NCI-H2081 treated with DMSO at 0.1 percent for 48 hours (cell line): ENCODE data around the gene RIC1.
"Not testable (repeated sequence)": the region's sequence is repeated elsewhere in the genome, so short reads cannot be mapped to it uniquely, and the experiment has no call there.

Experiments
- DNase-seq: peaks from one replicate; lab custom pipeline; 2025; lab: John Stamatoyannopoulos, UW

The RIC1 gene

GRCh38 chr9:5671711-5672353 is 42.9 kb downstream of the RIC1 start:
- no peak for DNase-seq

- not testable (repeated sequence) for DNase-seq
Measured at GRCh38 chr9:5675046-5675445, 46.1 kb downstream of the RIC1 start.

DNA sequence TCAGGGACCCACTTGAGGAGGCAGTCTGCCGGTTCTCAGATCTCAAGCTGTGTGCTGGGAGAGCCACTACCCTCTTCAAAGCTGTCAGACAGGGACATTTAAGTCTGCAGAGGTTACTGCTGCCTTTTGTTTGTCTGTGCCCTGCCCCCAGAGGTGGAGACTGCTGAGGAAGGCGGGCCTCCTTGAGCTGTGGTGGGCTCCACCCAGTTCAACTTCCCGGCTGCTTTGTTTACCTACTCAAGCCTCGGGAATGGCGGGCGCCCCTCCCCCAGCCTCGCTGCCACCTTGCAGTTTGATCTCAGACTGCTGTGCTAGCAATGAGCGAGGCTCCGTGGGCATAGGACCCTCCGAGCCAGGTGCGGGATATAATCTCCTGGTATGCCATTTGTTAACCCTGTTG is 54.7 kb downstream of the RIC1 start:
- not testable (repeated sequence) for DNase-seq

- DNase-seq = no peak
Measured at GRCh38 chr9:5684101-5684500, 55.2 kb downstream of the RIC1 start.

DNA sequence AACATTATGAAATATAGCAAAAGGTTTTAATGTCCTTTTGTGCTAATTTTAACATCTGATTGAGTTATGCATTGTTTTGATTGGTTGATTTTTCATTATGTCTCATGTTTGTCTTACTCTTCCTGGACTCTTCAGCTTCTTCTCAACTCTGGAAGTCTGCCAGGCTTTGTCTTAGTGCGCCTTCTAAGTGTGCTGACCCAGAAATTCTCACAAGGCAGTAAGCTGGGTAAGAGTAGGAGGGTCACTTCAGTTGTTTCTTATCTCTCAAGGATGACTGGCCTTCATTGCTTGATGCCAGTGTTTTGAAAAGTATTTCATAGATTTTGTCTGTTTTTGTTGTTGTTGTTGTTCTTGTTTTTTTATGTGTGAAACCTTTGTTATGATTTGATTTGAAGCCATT is 59.2 kb downstream of the RIC1 start:
- no peak for DNase-seq

GRCh38 chr9:5690278-5690677 is 61.4 kb downstream of the RIC1 start:
- DNase-seq = no peak

- no peak for DNase-seq
Measured at GRCh38 chr9:5695860-5696259, 67.0 kb downstream of the RIC1 start.

- DNase-seq = no peak
Measured at GRCh38 chr9:5696884-5697283, 68.0 kb downstream of the RIC1 start.

GRCh38 chr9:5698004-5698403 is 69.1 kb downstream of the RIC1 start:
- no peak for DNase-seq

DNA sequence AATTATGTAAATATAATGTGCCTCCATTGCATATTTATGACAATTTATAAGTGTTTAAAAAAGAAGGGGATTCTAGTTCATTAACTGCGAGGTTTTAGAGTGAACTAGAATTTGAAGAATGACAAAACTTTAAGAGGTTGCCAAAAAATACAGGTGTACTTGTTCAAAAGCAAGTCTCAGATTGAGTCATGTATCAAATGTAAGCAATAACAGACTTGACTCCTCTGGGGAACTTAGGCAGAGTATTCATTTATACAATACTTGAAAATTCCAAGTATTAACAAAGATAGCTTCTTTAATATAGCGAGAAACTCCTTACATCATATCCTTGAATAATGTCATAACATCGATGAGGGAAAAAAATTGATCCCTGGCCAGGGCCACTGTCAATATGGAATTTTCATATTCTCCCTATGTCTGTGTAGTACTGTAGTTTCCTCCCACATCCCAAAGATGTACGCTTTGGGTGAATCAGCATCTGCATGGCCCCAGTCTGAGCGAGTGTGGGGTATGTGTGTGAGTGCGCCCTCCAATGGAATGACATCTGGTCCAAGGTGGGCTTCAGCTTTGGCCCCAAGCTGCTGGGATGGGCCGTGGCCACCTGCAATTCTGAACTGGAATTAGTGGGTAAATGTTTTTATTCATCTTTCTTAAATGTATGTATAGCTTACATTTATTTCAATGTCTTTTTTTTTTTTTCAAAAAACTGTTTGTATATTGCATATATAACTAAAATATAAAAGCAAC is 70.1 kb downstream of the RIC1 start:
- DNase-seq = no peak

- DNase-seq = no peak
Measured at GRCh38 chr9:5708414-5708813, 79.5 kb downstream of the RIC1 start.

DNA sequence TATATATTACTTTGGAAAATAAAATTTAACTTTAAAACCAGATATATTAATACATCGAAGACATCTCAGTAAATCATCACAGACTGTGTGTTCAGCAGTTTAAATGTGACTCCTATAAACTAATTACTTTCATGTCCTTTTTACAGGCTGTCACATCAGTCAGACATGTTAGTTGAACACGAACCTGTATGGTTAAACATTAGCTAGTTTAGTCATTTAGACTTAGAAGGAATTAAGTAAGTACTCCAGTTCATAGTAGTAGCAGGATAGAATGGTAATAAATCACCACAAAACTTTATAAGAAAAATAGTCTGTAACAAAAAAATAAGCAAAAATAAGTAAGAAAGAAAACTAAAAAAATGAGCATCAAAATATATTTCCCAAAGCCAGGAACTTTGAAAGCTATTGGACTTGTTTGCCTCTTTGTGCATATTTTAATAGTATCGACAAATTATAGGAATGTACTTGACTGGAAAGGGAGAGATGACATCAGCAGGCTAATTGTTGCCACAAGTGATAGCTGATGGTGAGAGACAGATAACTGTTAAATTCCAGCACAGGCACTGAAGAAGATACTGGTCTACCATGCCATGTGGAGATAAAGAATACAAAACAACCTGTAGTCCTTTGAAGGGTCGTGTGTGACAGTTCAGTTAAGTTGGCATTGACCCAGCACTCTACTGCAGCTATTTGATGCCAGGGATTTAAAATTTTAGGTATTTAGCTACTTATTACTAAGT is 83.9 kb downstream of the RIC1 start:
- DNase-seq = no peak

GRCh38 chr9:5714501-5715401 is 85.8 kb downstream of the RIC1 start:
- DNase-seq = no peak

DNA sequence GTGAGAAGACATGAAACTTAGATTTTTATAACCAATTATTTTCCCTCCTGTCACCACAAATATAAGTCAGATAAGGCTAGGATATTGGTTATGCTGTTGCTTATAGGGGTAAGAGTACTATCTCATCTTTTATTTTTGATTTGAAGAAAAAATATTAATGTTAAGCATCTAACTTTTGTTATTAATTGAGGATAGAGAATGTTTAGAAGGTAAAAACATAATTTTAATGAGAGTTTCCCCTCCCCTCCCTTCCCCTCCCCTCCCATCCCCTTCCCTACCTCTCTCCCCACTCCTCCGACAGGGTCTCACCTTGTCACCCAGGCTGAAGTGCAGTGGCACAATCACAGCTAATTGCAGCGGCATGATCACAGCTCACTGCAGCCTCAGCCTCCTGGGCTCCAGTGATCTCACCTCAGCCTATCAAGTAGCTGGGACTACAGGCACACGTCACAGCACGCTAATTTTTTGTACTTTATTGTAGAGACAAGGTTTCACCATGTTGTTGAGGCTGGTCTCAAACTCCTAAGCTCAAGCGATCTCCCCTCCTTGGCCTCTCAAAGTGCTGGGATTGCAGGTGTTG is 86.7 kb downstream of the RIC1 start:
- no peak for DNase-seq

GRCh38 chr9:5717434-5717833 is 88.5 kb downstream of the RIC1 start:
- not testable (repeated sequence) for DNase-seq

DNA sequence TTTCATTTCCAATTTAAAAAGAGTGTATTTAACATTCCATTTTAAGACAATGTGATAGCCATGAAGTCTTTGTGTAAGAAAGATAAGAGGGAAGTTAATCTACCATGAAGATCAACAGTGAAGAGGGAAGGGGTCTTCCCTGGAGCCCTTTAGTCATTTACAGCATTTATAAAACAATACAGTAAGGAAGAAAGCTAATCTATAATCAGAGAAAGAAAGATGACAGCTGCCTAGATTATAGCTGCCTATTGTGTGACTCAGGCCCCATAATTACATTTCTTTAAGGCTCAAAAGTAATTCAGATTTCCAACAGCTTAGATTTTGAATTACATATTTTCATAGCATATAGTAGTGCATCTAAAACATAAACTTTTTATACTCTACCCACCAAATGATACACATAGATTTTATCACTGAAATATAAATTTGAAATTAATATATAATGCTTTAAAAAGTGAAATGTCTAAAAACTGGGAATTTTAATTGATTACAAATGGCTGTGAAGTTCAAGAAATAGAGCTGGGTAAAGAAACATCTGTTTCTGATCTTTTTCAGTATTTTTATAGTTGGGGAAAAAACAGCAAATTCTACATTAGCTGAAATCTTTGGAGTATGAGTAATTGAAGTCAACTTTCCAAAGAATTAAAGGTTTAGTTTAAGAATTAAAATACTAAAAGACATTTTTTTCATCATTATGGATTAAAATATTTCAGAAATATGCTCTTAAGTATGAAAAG is 89.6 kb downstream of the RIC1 start:
- DNase-seq = no peak

DNA sequence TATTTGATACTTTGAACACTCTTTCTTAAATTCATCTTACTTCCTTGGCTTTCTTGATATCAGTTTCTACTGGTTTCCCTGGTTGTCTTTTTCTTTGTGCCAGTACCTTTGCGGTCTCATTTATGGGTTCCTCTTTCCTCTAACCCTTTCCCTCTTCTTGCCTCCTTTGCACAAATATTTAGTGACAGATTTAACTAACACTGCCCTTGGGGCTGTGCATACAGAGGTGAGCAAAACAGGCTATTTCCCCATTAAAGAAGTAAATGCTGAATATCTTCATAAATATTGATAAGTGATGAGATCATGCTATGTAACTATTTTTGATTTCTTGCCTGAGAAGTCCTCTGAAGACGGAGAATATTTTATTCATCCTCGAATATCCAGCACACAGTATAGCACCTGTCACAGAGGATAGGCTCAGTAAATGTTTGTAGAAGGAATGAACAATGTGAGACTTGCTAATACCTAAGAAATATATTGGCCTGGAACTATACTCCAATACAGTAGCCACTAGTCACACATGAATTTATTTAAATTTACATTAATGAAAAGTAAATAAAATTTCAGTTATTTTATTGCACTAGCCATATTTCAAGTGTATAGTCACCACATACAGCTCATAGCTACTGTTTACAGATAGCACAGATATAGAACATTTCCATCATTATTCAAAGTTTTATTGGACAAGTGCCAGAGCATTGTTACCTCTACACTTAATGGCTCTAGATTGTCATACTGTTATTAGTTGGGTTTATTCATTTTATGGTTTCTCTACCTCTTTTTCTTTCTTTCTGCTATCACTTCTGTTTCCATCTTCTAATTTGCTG is 90.4 kb downstream of the RIC1 start:
- DNase-seq = no peak

DNA sequence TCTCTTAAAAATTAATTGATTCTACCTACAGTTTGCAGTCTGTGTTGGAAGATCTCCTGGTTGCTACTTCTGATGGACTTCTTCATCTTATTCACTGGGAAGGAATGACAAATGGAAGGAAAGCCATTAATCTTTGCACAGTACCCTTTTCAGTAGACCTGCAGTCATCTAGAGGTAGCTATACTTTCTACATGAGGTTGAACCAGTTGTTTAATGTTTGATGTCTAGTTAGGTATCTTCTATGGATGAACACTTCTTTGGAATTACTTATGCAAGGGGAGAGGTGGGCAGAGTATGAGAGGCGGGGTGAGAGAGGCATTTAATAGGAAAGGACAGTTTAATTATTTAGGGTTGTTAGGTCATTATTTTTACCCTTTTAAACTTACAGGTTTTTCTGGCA is 91.2 kb downstream of the RIC1 start:
- no peak for DNase-seq

DNA sequence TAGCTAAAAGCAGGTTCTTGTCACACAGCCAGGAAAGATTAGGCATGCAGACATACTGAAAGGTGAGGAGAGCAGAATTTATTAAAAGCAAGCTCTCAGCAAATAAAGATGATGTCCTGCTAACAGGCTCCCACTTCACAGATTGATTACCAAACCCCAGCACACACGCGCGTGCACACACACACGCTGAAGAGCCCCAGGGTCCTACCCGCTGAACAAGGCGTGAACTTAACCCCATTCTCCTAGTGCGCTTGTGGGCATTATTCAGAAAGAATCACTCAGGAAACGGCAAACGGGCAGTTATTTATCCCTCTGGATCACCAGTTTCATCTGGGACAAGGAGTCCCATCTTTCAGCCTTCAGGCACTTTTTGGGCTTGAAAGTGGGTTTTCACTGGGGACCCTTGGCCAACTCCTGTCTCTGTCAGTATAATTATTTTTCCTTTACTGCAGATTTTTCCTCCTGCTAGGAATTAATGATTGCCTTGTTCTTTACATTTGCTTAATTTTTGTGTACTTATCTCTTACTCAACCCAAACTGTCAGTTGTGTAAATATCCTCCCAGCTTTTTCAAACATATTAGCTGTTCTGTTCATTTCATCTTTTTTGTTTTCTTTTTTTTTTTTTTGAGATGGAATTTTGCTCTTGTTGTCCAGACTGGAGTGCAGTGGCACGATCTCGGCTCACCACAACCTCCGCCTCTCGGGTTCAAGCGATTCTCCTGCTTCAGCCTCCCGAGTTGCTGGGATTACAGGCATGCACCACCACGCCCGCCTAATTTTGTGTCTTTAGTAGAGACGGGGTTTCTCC is 92.6 kb downstream of the RIC1 start:
- no peak for DNase-seq
